ENCODE results near the gene AP2S1.
A peak's percentile ranks its signal among the peaks of the same experiment; 100 is the strongest.
"Not testable (repeated sequence)": the region's sequence is repeated elsewhere in the genome, so short reads cannot be mapped to it uniquely, and the experiment has no call there.

The AP2S1 gene

DNA sequence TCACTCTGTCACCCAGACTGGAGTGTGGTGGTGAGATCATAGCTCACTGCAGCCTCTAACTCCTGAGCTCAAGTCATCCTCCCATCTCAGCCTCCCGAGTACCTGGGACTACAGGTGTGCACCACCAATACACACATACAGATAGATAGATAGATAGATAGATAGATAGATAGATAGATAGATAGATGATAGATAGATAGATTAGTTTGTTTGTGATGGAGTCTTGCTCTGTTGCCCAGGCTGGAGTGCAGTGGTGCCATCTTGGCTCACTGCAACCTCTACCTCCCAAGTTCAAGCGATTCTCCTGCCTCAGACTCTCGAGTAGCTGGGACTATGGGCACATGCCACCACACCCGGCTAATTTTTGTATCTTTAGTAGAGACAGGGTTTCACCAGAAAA is 46.2 kb downstream of the AP2S1 start:
- H3K27ac ChIP-seq (ENCODE audit: low read length); H3K27me3 ChIP-seq (ENCODE audit: control insufficient read depth, insufficient read depth, low read length); H3K9me3 ChIP-seq (ENCODE audit: control insufficient read depth, insufficient read depth, low read length); DNase-seq (ENCODE audit: low read depth, low spot score); H3K4me3 ChIP-seq (ENCODE audit: low read length); H3K4me1 ChIP-seq (ENCODE audit: control insufficient read depth, insufficient read depth, low read length); H3K36me3 ChIP-seq (ENCODE audit: control insufficient read depth, insufficient read depth, low read length): not testable (repeated sequence)
- WGBS (ENCODE audit: insufficient coverage, insufficient read length): no CpG with 5 or more reads among the region's 4 CpGs

DNA sequence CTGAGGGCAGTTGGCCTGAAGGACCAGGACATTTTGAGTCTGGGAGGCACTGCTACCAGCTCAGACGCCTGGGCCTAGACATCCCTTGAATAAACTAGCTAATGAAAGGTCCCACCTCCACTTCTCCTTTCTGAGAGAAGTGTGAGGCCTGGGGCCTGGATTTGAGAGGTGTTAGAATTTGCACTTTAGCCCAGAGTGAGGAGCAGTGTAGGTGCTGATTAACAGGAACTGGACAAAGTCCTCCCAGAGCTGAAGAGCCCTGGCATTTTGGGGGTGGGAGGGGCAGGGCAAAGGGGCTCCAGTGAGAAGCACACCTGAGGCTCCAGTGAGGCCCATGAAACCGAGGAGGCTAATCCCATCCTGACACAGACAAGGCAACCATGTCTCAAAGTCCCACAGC is 47.1 kb downstream of the AP2S1 start:
- H3K36me3 ChIP-seq (ENCODE audit: control insufficient read depth, insufficient read depth, low read length): no peaks in the 10 kb centered on the region
- no CpG with 5 or more reads among the region's 2 CpGs for WGBS (ENCODE audit: insufficient coverage, insufficient read length)
- H3K27ac ChIP-seq (ENCODE audit: low read length): no peak overlapping the region
- no peaks in the 10 kb centered on the region for H3K9me3 ChIP-seq (ENCODE audit: control insufficient read depth, insufficient read depth, low read length)
- H3K4me3 ChIP-seq (ENCODE audit: low read length): no peak overlapping the region
- H3K4me1 ChIP-seq (ENCODE audit: control insufficient read depth, insufficient read depth, low read length): no peaks in the 10 kb centered on the region
- H3K27me3 ChIP-seq (ENCODE audit: control insufficient read depth, insufficient read depth, low read length): no peaks in the 10 kb centered on the region
- DNase-seq (ENCODE audit: low read depth, low spot score): no peak

DNA sequence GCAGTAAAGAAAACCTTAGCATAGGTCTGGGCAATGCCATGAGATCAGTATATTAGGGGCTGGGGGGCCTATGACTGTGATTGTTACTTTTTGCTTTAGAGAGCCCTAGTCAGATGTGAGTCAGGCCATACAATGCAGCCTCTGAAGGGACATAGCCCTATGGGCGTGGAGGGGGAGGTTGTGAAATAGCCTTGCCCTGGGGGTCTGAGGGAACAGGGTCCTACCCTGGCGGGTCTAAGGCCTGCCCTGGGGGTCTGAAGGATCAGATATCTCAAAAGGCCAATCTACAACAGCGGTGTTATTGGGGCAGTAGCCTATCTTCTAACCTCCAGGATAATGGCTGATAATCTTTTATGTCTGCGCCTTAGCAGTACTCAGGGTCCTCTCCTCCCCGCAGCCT is 48.5 kb downstream of the AP2S1 start:
- Histone ChIP-seq H3K9me3 (ENCODE audit: control insufficient read depth, insufficient read depth, low read length) (no peaks in the 10 kb centered on the region), H3K4me3 (ENCODE audit: low read length) (no peak overlapping the region), H3K27me3 (ENCODE audit: control insufficient read depth, insufficient read depth, low read length) (no peaks in the 10 kb centered on the region), H3K4me1 (ENCODE audit: control insufficient read depth, insufficient read depth, low read length) (no peaks in the 10 kb centered on the region), H3K27ac (ENCODE audit: low read length) (no peak overlapping the region), H3K36me3 (ENCODE audit: control insufficient read depth, insufficient read depth, low read length) (no peaks in the 10 kb centered on the region)
- WGBS (ENCODE audit: insufficient coverage, insufficient read length): no CpG with 5 or more reads among the region's 5 CpGs
- no peak for DNase-seq (ENCODE audit: low read depth, low spot score)

DNA sequence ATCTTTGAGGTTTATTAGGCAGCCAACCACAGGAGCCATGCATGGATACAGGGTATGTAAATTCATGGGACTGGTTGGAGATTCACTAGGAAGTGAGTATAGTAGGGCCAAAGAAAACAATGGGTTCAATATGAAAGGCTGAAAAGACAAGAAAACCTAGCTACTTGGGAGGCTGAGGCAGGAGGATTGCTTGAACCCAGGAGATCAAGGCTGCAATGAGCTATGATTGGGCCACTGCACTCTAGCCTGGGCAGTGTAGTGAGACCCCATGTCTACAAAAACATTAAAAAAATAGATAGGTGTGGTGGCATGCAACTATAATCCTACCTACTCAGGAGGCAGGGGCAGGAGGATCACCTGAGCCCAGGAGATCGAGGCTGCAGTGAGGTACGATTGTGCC is 51.9 kb downstream of the AP2S1 start:
- DNase-seq (ENCODE audit: low read depth, low spot score): no peak
- no peak overlapping the region for H3K27ac ChIP-seq (ENCODE audit: low read length)
- H3K9me3 ChIP-seq (ENCODE audit: control insufficient read depth, insufficient read depth, low read length): no peaks in the 10 kb centered on the region
- no peak overlapping the region for H3K4me3 ChIP-seq (ENCODE audit: low read length)
- no CpG with 5 or more reads among the region's 2 CpGs for WGBS (ENCODE audit: insufficient coverage, insufficient read length)
- no peaks in the 10 kb centered on the region for H3K27me3 ChIP-seq (ENCODE audit: control insufficient read depth, insufficient read depth, low read length)
- H3K36me3 ChIP-seq (ENCODE audit: control insufficient read depth, insufficient read depth, low read length): no peaks in the 10 kb centered on the region
- no peaks in the 10 kb centered on the region for H3K4me1 ChIP-seq (ENCODE audit: control insufficient read depth, insufficient read depth, low read length)

DNA sequence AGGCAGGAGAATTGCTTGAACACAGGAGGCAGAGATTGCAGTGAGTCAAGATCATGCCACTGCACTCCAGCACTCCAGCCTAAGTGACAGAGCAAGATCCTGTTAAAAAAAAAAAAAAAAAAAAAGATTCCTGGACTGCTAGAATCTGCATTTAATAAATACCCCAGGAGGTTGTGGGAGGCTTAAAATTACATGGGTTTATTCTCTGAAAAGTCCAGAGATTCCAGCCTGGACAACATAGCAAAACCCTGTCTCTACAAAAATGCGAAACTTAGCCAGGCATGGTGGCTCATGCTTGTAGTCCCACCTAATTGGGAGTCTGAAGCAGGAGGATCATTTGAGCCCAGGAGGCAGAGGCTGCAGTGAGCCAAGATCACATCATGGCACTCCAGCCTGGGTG is 52.8 kb downstream of the AP2S1 start:
- H3K27me3 ChIP-seq (ENCODE audit: control insufficient read depth, insufficient read depth, low read length): no peaks in the 10 kb centered on the region
- H3K4me3 ChIP-seq (ENCODE audit: low read length): no peak overlapping the region
- WGBS (ENCODE audit: insufficient coverage, insufficient read length): no CpG with 5 or more reads among the region's 1 CpG
- H3K36me3 ChIP-seq (ENCODE audit: control insufficient read depth, insufficient read depth, low read length): no peaks in the 10 kb centered on the region
- DNase-seq (ENCODE audit: low read depth, low spot score): no peak
- no peaks in the 10 kb centered on the region for H3K4me1 ChIP-seq (ENCODE audit: control insufficient read depth, insufficient read depth, low read length)
- H3K9me3 ChIP-seq (ENCODE audit: control insufficient read depth, insufficient read depth, low read length): no peaks in the 10 kb centered on the region
- no peak overlapping the region for H3K27ac ChIP-seq (ENCODE audit: low read length)

DNA sequence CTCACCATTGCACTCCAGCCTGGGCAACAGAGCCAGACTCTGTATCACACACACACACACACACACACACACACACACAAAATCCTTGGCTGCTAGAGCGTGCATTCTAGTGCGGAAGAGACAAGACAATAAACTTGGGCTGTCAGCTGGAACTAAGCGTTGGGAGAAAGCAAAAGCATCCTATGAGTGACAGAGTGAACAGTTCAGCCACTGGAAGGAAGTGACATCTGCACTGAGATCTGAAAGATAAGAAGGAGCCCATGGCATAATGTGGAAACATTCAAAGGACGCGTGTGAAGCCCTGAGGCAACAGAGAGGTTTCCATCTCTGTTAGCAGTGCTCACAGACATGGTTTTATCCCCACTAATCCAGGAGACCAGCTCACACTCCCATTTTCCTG is 58.7 kb downstream of the AP2S1 start:
- no CpG with 5 or more reads among the region's 5 CpGs for WGBS (ENCODE audit: insufficient coverage, insufficient read length)
- no peak for DNase-seq (ENCODE audit: low read depth, low spot score)

DNA sequence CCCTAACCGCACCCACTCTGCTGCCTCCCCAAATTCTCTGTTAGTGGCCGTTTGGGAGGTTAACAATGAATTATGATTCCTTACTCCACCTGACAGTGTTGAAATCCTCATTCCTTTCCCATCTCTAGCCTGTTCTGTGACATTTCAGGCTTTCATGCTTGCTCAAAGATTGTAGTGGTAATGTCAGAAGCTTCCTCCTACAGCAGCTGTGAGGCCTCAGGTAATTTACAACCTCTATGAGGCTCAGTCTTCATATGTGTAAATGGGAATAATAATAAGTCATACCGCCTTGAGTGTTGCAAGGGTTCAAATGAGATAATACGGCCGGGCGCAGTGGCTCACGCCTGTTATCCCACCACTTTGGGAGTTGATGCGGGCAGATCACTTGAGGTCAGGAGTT is 61.3 kb downstream of the AP2S1 start:
- Histone ChIP-seq H3K9me3 (ENCODE audit: control insufficient read depth, insufficient read depth, low read length) (no peaks in the 10 kb centered on the region), H3K4me1 (ENCODE audit: control insufficient read depth, insufficient read depth, low read length) (peaks cover 7% of the 10 kb centered on the region; the same call in 1 of the 2 replicates), H3K4me3 (ENCODE audit: low read length) (no peak overlapping the region), H3K36me3 (ENCODE audit: control insufficient read depth, insufficient read depth, low read length) (peaks cover 5% of the 10 kb centered on the region), H3K27me3 (ENCODE audit: control insufficient read depth, insufficient read depth, low read length) (no peaks in the 10 kb centered on the region), H3K27ac (ENCODE audit: low read length) (no peak overlapping the region)
- DNase-seq (ENCODE audit: low read depth, low spot score): no peak
- WGBS (ENCODE audit: insufficient coverage, insufficient read length): no CpG with 5 or more reads among the region's 8 CpGs

More for the DNA sequence above, 58.7 kb downstream of the AP2S1 start:
- Histone ChIP-seq H3K9me3 (ENCODE audit: control insufficient read depth, insufficient read depth, low read length) (no peaks in the 10 kb centered on the region), H3K36me3 (ENCODE audit: control insufficient read depth, insufficient read depth, low read length) (no peaks in the 10 kb centered on the region; the same call in 1 of the 2 replicates), H3K27ac (ENCODE audit: low read length) (no peak overlapping the region), H3K4me1 (ENCODE audit: control insufficient read depth, insufficient read depth, low read length) (no peaks in the 10 kb centered on the region), H3K4me3 (ENCODE audit: low read length) (no peak overlapping the region), H3K27me3 (ENCODE audit: control insufficient read depth, insufficient read depth, low read length) (no peaks in the 10 kb centered on the region)

DNA sequence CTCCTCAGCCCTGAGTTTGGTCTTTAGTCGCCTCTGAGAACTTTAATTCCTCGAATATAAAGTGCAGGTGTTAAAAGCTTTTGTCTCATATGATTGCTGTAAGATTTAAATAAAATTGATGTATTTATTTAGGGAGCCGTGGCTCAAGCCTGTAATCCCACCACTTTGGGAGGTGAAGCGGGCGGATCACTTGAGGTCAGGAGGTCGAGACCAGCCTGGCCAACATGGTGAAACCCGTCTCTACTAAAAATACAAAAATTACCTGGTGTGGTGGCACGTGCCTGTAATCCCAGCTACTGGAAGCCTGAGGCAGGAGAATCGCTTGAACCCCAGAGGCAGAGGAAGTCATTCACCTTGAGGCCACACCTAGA is 61.7 kb downstream of the AP2S1 start:
- no peak for DNase-seq (ENCODE audit: low read depth, low spot score)
- H3K4me3 ChIP-seq (ENCODE audit: low read length): no peak overlapping the region
- H3K9me3 ChIP-seq (ENCODE audit: control insufficient read depth, insufficient read depth, low read length): no peaks in the 10 kb centered on the region
- no peaks in the 10 kb centered on the region for H3K27me3 ChIP-seq (ENCODE audit: control insufficient read depth, insufficient read depth, low read length)
- peaks cover 7% of the 10 kb centered on the region; the same call in 1 of the 2 replicates for H3K4me1 ChIP-seq (ENCODE audit: control insufficient read depth, insufficient read depth, low read length)
- peaks cover 5% of the 10 kb centered on the region for H3K36me3 ChIP-seq (ENCODE audit: control insufficient read depth, insufficient read depth, low read length)
- no CpG with 5 or more reads among the region's 9 CpGs for WGBS (ENCODE audit: insufficient coverage, insufficient read length)
- no peak overlapping the region for H3K27ac ChIP-seq (ENCODE audit: low read length)

DNA sequence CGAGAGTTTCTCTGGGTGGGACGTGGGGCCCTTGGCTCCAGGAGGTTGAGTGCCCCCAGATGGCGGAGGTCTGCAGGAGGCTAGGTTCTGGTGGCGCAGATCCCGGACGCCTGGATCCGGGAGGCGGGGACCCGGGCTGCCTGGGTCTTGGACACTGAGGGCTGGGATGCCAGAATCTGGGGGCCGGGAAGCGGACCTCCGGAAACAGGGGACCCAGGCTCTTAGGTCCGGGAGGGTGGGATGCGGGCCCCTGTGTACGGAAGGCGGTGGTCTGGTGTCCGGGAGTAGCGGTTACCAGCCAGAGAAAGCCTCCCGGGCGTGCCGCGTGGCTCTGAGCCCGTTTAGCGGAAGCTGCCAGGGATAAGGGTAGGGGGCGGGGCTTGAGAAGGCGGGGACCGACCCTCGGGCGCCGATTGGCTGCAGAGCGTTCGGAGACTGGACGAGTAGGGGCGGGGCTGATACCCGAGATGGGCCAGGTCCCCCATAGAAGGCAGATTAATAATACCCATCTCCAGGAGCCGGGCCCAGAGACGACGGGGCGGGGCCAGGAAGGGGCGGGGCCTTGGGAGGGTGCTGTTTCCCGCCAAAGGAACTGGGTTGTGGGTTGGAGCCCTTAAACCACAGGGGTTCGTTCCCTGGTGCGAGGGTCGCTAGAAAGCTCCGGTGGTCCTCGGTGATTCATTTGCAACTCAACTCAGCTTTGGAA is 62.2 kb downstream of the AP2S1 start, which contains the start of gene SLC1A5:
TSS of gene SLC1A5 (minus strand) at position 333 of the 706 bp plus-strand sequence. CDS start 629 bp downstream, outside the sequence.
- H3K9me3 ChIP-seq (ENCODE audit: control insufficient read depth, insufficient read depth, low read length): no peaks in the 10 kb centered on the region
- no peak within 1 kb of the TSS for H3K27ac ChIP-seq (ENCODE audit: low read length)
- peak within 1 kb of the TSS; percentile 66 for H3K4me3 ChIP-seq (ENCODE audit: low read length)
- DNase-seq (ENCODE audit: low read depth, low spot score): peak; percentile 98
- WGBS (ENCODE audit: insufficient coverage, insufficient read length): no CpG with 5 or more reads among the region's 46 CpGs
- H3K36me3 ChIP-seq (ENCODE audit: control insufficient read depth, insufficient read depth, low read length): peaks cover 8% of the 10 kb centered on the region
- H3K27me3 ChIP-seq (ENCODE audit: control insufficient read depth, insufficient read depth, low read length): no peaks in the 10 kb centered on the region
- H3K4me1 ChIP-seq (ENCODE audit: control insufficient read depth, insufficient read depth, low read length): peaks cover 7% of the 10 kb centered on the region; the same call in 1 of the 2 replicates
